GM18907 (cell line): ENCODE results near the gene NCOR1.
"Not testable (repeated sequence)": the region's sequence is repeated elsewhere in the genome, so short reads cannot be mapped to it uniquely, and the experiment has no call there.

Experiments
- ATAC-seq: cut with Tn5 transposase; IDR thresholded peaks from one replicate; pipeline ENCODE4 v1.9.1; 2021; ENCODE audit warnings: mild to moderate bottlenecking, moderate library complexity; ENCODE audit not compliant: unreplicated experiment

NCOR1 gene

DNA sequence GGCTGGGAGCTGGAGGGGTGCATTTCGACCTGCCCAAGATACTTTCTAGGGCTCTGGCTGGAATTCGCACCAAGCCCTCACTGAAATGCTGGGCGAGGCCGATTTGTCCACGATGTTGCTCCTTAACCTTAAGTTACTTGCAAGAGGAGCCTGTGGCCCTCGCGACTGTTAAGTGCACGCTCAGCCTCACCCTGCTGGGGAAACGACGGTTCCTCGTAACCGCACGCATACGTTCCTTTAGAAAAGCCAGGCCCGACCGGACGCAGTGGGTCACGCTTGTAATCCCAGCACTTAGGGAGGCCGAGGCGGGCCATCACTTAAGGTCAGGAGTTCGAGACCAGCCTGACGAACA lies 607 bp upstream of the NCOR1 start:
- peak; percentile 11 for ATAC-seq

DNA sequence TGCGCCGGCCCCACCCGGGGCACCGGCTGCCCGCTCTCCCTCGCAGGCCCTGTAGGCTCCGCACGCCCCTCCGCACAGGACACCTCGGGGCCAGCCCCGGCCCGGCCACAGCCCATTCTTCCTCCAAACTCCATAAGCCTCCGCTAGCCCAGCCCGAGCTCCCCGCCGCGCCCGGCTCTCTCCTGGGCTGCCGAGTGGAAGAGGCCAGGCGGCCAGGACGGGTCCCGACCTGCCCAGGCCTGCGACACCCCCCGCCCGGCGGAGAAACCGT lies 397 bp downstream of the NCOR1 start:
- peak; percentile 47 for ATAC-seq

GRCh38 chr17:16214190-16215001 lies 938 bp downstream of the NCOR1 start:
- ATAC-seq: no peak

DNA sequence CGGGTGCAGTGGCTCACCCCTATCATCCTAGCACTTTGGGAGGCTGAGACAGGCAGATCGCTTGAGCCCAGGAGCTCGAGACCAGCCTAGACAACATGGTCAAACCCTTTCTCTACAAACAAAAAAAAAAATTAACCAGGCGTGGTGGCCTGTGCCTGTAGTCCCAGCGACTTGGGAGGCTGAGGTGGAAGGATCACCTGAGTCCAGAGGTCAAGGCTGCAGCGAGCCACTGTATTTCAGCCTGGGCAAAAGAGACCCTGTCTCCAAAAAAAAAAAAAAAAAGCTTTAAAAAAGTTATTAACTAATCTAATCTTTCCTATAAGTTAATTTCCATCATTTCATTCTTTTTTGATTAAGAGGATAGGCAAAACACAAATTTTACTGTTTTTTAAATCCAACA lies 2.5 kb downstream of the NCOR1 start:
- ATAC-seq: no peak

GRCh38 chr17:16211590-16211989 lies 3.7 kb downstream of the NCOR1 start:
- no peak for ATAC-seq

DNA sequence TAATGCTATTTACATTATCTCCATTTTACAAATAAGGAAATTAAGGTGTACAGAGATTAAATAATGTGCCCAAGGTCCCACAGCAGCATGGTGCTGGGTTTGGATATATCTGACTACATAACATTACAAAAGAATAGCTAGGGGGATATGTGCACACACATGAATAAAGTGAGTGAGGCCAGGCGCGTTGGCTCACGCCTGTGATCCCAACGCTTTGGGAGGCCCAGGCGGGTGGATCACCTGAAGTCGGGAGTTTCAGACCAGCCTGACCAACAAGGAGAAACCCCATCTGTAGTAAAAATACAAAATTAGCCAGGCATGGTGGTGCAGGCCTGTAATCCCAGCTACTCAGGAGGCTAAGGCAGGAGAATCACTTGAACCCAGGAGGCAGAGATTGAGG lies 10.6 kb downstream of the NCOR1 start:
- ATAC-seq: not testable (repeated sequence)

GRCh38 chr17:16202554-16203500 lies 12.5 kb downstream of the NCOR1 start:
- not testable (repeated sequence) for ATAC-seq

- ATAC-seq: not testable (repeated sequence)
These were observed 13.6 kb downstream of the NCOR1 start for GRCh38 chr17:16201693-16202131.

DNA sequence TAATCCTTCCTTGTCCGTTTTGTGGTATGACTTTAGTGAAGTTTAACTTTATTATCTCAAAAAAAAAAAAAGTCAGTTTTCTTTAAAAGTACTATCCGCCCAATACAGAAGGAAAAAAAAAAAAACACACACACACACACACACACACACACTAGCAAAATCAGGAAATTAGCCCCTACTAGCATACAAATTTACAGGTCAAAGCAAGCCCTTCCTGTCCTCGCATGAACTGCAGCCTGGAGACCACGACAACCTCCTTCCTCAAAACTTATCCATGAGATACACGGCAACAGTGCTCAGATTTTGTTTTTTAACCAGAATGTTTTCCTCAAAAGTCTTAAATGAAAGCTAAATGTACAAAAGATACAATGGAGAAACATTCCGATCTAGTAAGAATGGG lies 16.2 kb downstream of the NCOR1 start:
- ATAC-seq: no peak

GRCh38 chr17:16197276-16197675 lies 18.1 kb downstream of the NCOR1 start:
- no peak for ATAC-seq

- ATAC-seq: not testable (repeated sequence)
These were observed 21.0 kb downstream of the NCOR1 start for GRCh38 chr17:16194307-16194835.

- no peak for ATAC-seq
These were observed 23.7 kb downstream of the NCOR1 start for GRCh38 chr17:16191604-16192003.

- no peak for ATAC-seq
These were observed 24.5 kb downstream of the NCOR1 start for GRCh38 chr17:16190703-16191360.

DNA sequence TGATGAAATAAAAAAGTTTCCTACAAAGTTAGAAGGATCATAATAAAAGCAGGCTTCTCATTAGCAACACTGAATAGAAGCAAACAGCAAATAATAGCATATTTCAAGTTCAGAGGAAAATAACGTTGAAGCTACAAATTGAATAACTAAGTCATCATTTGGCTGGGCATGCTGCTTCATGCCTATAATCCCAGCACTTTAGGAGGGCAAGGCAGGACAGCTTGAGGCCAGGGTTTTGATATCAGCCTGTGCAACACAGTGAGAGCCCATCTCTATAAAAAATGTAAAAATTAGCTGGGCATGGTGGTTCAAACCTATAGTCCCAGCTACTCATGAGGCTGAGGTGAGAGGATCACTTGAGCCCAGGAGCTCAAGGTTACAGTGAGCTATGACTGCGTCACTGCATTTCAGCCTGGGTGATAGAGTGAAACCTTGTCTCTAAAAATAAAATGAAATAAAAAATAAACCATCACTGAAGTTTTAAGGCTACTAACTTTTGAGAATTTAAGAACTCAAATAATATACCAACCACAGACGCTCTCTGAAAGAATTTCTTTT lies 25.5 kb downstream of the NCOR1 start:
- ATAC-seq: no peak

DNA sequence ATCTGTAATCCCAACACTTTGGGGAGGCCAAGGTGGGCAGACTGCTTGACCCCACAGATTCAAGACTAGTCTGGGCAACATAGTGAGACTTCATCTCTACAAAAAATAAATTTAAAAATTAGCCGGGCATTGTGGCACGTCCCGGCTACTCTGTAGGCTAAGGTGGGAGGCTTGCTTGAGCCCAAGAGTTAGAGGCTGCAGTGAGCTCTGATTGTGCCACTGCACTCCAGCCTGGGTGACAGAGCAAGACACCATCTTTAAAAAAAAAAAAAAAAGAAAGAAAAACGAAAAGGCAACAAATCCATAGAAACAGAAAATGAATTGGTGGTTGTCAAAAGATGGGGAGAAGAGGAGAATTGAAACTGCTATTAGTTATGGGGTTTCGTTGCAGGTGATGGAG lies 27.7 kb downstream of the NCOR1 start:
- ATAC-seq: no peak

DNA sequence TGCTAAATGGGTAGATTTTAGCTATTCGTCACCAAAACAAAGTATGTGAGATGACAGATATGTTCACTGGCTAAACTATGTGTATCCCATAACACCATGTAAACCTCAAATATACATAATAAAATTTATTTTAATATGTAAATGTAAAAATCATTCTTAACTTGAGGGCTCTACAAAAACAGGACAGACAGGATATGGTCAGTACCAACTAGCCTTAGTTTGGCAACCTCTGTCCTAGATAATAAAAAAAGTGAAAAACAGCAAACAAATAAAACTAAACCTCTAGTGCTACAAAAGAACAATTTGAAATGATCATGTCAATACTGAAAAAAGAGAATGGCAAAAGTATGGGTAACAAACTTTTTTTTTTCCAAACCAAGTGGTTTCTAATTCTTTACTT lies 33.8 kb downstream of the NCOR1 start:
- no peak for ATAC-seq

DNA sequence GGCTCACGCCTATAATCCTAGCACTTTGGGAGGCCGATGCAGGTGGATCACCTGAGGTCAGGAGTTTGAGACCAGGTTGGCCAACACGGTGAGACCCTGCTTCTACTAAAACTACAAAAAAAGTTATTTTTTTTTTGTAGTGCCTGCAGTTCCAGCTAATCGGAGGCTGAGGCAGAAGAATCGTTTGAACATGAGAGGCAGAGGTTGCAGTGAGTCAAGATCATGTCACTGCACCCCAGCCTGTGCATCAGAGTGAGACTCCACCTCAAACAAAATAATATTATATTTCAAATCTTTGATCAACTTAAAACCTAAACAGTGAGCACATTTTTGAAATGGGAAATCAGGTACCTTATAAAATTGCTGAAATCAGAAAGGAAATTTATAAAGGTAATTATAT lies 36.5 kb downstream of the NCOR1 start:
- no peak for ATAC-seq

GRCh38 chr17:16171613-16172012 lies 43.7 kb downstream of the NCOR1 start:
- ATAC-seq: no peak

- ATAC-seq: not testable (repeated sequence)
These were observed 48.6 kb downstream of the NCOR1 start for GRCh38 chr17:16166766-16167165.

- no peak for ATAC-seq
These were observed 56.6 kb downstream of the NCOR1 start for GRCh38 chr17:16158714-16159113.

DNA sequence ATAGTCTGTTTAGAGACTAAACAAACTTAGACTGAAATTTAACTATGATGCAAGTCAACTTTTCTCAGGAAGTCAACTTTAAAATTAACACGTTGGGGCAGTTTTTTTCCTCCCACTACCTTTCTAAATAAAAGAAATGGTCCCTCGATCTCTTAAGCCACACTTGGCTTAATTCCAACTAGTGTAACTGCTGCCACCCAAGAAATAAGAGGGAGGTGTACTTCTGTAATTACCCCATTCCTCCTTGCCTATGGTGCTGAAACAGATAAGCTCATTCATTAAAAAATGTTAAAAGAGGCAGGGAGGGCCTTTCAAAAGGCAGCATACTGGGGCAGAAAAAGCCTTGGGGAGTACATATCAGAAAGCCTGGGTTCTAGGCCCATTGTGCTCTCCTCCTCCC lies 59.8 kb downstream of the NCOR1 start:
- ATAC-seq: no peak
